ENCODE results near the gene SLFN14.
"Not testable (repeated sequence)": the region's sequence is repeated elsewhere in the genome, so short reads cannot be mapped to it uniquely, and the experiment has no call there.

Gene SLFN14

GRCh38 chr17:35519906-35520442 is 40.6 kb downstream of the SLFN14 start:
- DNase-seq, result no peak

GRCh38 chr17:35519439-35519838 is 41.2 kb downstream of the SLFN14 start:
- DNase-seq, result no peak

- not testable (repeated sequence) for DNase-seq
Observed at GRCh38 chr17:35518431-35518830, 42.2 kb downstream of the SLFN14 start.

- DNase-seq, result no peak
Observed at GRCh38 chr17:35515027-35515426, 45.6 kb downstream of the SLFN14 start.

GRCh38 chr17:35514564-35514963 is 46.1 kb downstream of the SLFN14 start:
- no peak for DNase-seq

All from activated CD4-positive, alpha-beta T cell treated with anti-CD3 and anti-CD28 coated beads, Interleukin-2, Interleukin-6, amounts not matched to agents 100 ng/mL and 50 ng/mL, durations not matched to agents 16 hours and 8 hours (primary cell).